RWPE2 (cell line): ENCODE measurements around the gene WDR33.
"Not testable (repeated sequence)": the region's sequence is repeated elsewhere in the genome, so short reads cannot be mapped to it uniquely, and the experiment has no call there.

ENCODE experiments used
- ATAC-seq: fragments of 200-7000 bp; cut with Tn5 transposase; 3 replicates; pipeline ENCODE4 v1.9.1; 2021; ENCODE audit warnings: low read depth
- DNase-seq: peaks from one replicate; pipeline ENCODE4 v3.0.0-alpha.2; 2020; ENCODE audit warnings: low spot score
- H3K27ac ChIP-seq: fragments of 450-650 bp; 2 replicates; pipeline ENCODE4 v1.5.1; 2017; ENCODE audit warnings: mild to moderate bottlenecking; ENCODE audit not compliant: poor library complexity, severe bottlenecking
- H3K27me3 ChIP-seq: fragments of 250-450 bp; sonication (Bioruptor Pico); 2 replicates; pipeline ENCODE4 v1.5.1; 2021; ENCODE audit warnings: mild to moderate bottlenecking, moderate library complexity; ENCODE audit not compliant: insufficient read depth, poor library complexity, severe bottlenecking
- H3K36me3 ChIP-seq: fragments of 250-450 bp; sonication (Bioruptor Pico); 2 replicates; pipeline ENCODE4 v1.5.1; 2020; ENCODE audit warnings: low read depth, mild to moderate bottlenecking, moderate library complexity
- H3K4me1 ChIP-seq: fragments of 250-450 bp; sonication (Bioruptor Pico); 2 replicates; pipeline ENCODE4 v1.5.1; 2021; ENCODE audit warnings: mild to moderate bottlenecking, moderate library complexity; ENCODE audit not compliant: insufficient read depth, poor library complexity, severe bottlenecking
- H3K4me3 ChIP-seq: fragments of 250-450 bp; sonication (Bioruptor Pico); 2 replicates; pipeline ENCODE4 v1.5.1; 2021; ENCODE audit warnings: mild to moderate bottlenecking, moderate library complexity; ENCODE audit not compliant: severe bottlenecking
- H3K9me3 ChIP-seq: fragments of 250-450 bp; sonication (Bioruptor Pico); 2 replicates; pipeline ENCODE4 v1.5.1; 2021; ENCODE audit warnings: mild to moderate bottlenecking, moderate library complexity; ENCODE audit not compliant: severe bottlenecking
- TF ChIP-seq, protein P1 (sequence below): fragments of 450-650 bp; IDR thresholded peaks from one replicate; pipeline ENCODE4 v1.5.1; 2017; ENCODE audit warnings: mild to moderate bottlenecking, moderate library complexity; ENCODE audit not compliant: poor library complexity, severe bottlenecking

WDR33 gene

DNA sequence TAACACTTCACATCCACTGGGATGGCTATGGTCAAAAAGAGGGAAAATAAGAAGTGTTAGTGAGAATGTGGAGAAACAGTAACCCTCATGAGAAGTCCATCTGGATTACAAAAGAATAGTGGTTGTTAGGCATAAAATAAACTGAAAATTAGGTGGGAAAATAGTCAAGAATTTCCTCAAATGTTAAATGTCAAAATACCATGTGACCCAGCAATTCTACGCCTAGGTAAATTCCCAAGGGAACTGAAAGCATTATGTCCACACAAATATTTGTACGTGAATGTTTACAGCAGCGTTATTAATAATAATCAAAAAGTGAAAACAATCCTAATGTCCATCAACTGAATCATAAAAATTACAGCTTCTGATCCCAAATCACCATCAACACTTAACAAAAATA is 11.0 kb downstream of the WDR33 start:
- Histone ChIP-seq H3K4me3 (no peak overlapping the region), H3K9me3 (no peaks in the 10 kb centered on the region)

DNA sequence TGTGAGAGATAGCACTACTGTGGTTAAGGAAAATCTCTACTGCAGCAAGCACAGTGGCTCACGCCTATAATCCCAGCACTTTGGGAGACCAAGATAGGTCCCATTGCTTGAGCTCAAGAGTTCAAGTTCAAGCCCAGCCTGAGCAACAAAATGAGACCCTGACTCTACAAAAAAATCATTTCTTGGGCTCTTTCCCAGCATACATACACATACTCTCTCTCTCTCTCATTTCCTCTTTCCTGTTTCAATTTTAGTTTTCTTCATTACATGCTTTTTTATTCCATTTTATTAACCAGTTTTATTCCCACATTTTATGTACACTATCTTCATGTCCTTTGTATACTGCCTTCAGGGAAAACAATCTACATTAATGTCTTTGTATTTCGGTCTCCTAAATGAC is 14.6 kb downstream of the WDR33 start:
- H3K27me3 ChIP-seq = no peaks in the 10 kb centered on the region
- DNase-seq (no peak), ATAC-seq (no peak)
- H3K36me3 ChIP-seq = peaks cover 18% of the 10 kb centered on the region
- H3K4me3 ChIP-seq = no peak overlapping the region
- TF ChIP-seq, protein P1, sequence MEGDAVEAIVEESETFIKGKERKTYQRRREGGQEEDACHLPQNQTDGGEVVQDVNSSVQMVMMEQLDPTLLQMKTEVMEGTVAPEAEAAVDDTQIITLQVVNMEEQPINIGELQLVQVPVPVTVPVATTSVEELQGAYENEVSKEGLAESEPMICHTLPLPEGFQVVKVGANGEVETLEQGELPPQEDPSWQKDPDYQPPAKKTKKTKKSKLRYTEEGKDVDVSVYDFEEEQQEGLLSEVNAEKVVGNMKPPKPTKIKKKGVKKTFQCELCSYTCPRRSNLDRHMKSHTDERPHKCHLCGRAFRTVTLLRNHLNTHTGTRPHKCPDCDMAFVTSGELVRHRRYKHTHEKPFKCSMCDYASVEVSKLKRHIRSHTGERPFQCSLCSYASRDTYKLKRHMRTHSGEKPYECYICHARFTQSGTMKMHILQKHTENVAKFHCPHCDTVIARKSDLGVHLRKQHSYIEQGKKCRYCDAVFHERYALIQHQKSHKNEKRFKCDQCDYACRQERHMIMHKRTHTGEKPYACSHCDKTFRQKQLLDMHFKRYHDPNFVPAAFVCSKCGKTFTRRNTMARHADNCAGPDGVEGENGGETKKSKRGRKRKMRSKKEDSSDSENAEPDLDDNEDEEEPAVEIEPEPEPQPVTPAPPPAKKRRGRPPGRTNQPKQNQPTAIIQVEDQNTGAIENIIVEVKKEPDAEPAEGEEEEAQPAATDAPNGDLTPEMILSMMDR = no peak
- no peaks in the 10 kb centered on the region for H3K4me1 ChIP-seq
- no peak overlapping the region for H3K27ac ChIP-seq
- no peaks in the 10 kb centered on the region for H3K9me3 ChIP-seq

More for the DNA sequence above, 11.0 kb downstream of the WDR33 start:
- Histone ChIP-seq H3K27ac (no peak overlapping the region), H3K4me1 (no peaks in the 10 kb centered on the region), H3K27me3 (no peaks in the 10 kb centered on the region), H3K36me3 (peaks cover 28% of the 10 kb centered on the region)
- TF ChIP-seq, protein P1 = no peak
- ATAC-seq (no peak), DNase-seq (no peak)

DNA sequence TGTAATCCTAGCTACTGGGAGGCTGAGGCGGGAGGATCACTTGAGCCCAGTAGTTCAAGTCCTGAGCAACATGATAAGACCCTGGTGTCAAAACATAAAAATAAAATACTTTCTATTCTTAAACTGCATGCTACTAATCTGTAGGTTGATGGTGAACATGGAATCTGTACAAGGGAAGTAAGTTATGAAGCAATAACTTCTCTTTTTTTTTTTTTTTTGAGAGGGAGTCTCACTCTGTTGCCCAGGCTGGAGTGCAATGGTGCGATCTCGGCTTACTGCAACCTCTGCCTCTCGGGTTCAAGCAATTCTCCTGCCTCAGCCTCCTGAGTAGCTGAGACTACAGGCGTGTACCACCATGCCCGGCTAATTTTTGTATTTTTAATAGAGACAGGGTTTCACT is 16.1 kb downstream of the WDR33 start:
- not testable (repeated sequence) for H3K9me3 ChIP-seq, DNase-seq, ATAC-seq, H3K27ac ChIP-seq, H3K4me1 ChIP-seq, H3K27me3 ChIP-seq, H3K4me3 ChIP-seq
- peaks cover 15% of the 10 kb centered on the region for H3K36me3 ChIP-seq

DNA sequence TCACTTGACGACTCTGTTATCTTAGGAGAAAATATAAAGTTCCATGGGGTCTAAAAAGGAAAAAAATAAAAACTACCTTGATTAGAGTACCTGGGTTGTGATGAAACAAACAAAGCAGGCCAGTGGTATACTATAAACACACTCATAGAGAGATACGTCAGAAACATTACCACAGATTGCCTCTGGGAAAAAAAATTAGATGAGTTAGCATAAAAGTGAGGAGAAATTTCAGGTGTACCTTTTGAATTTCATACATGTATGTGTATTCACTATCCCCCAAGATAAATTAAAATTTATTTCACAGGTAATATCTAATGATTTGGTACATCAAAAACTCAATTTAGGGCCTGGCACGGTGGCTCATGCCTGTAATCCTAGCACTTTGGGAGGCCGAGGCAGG is 18.2 kb downstream of the WDR33 start:
- Histone ChIP-seq H3K9me3 (no peaks in the 10 kb centered on the region), H3K4me1 (no peaks in the 10 kb centered on the region), H3K36me3 (peaks cover 9% of the 10 kb centered on the region), H3K4me3 (no peak overlapping the region), H3K27ac (no peak overlapping the region), H3K27me3 (no peaks in the 10 kb centered on the region)
- DNase-seq = no peak
- ATAC-seq = no peak
- TF ChIP-seq, protein P1 = no peak

DNA sequence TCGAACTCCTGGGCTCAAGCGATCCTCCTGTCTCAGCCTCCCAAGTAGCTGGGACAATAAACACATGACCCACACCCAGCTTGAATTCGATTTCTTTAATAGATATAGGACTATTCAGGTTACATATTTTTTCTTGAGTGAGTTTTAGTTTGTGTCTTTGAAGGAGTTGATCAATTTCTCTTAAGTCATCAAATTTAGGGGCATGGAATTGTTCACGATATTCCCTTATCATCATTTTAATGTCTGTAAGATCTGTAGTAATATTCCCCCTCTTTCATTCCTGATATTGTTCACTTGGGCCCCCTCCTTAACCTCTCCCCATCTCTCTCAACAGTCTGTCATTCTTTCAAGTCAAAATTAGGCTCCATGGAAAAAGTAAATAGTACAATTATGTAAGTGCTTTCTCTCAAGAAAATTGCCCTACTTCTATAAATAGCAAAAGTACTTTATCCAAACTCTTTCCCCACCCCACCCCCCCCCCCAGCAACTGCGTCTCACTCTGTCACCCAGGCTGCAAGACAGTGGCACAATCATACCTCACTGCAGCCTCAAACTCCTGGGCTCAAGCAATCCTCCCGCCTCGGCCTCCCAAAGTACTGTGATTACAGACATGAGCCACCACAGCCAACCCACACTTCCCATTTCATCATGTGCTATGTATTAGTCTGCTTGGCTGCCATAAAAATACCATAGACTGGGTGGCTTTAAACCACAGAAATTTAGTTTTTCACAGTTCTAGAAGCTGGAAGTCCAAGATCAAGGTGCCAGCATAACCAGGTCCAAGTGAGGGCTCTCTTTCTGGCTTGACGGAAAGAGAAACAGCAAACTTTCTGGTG is 20.1 kb downstream of the WDR33 start:
- TF ChIP-seq, protein P1 = no peak

More for the DNA sequence above, 20.1 kb downstream of the WDR33 start:
- Histone ChIP-seq H3K27me3 (no peaks in the 10 kb centered on the region), H3K27ac (no peak overlapping the region), H3K4me3 (no peak overlapping the region), H3K36me3 (no peaks in the 10 kb centered on the region; the same call in 1 of the 2 replicates), H3K9me3 (no peaks in the 10 kb centered on the region), H3K4me1 (no peaks in the 10 kb centered on the region)
- DNase-seq = no peak
- ATAC-seq = no peak
